Keratinocyte (primary cell): ENCODE results near the gene ERC2.

Source experiments
- CTCF ChIP-seq, 3 experiments: IDR thresholded peaks in 1 of 3; conservative IDR thresholded peaks in 1 of 3; optimal IDR thresholded peaks in 1 of 3; 2 replicates in 2 of 3; 3 replicates in 1 of 3; pipeline versions ENCODE3 to v1.5.1; 2011; ENCODE audit warnings: low read length in 3 of 3, mild to moderate bottlenecking in 3 of 3, moderate library complexity in 2 of 3, control low read depth in 1 of 3, inconsistent platforms in 1 of 3; ENCODE audit not compliant: insufficient read depth in 2 of 3; ENCODE audit errors: extremely low read depth in 1 of 3
- EZH2 ChIP-seq: IDR thresholded peaks from one replicate; pipeline ENCODE4 v1.6.1; 2012; ENCODE audit warnings: inconsistent platforms, mild to moderate bottlenecking, low read length, moderate library complexity

GRCh38 chr3:55497250-55497649, 971.0 kb downstream of the ERC2 start:
- TF ChIP-seq CTCF (optimal IDR thresholded peaks at IDR 0.05 in 1 of 3, IDR thresholded peaks at IDR 0.05 in 1 of 3, conservative IDR thresholded peaks at IDR 0.05 in 1 of 3; ENCODE audit: extremely low read depth in 1 of 3, insufficient read depth in 2 of 3, low read length in 3 of 3), result no peak
- TF ChIP-seq EZH2, result no peak
